COLO668 (cell line): ENCODE data around the gene ELOVL7.
"Not testable (repeated sequence)": the region's sequence is repeated elsewhere in the genome, so short reads cannot be mapped to it uniquely, and the experiment has no call there.

Experiments
- DNase-seq: peaks from one replicate; lab custom pipeline; 2025; ENCODE audit not compliant: unreplicated experiment; lab: John Stamatoyannopoulos, UW

The ELOVL7 gene

DNA sequence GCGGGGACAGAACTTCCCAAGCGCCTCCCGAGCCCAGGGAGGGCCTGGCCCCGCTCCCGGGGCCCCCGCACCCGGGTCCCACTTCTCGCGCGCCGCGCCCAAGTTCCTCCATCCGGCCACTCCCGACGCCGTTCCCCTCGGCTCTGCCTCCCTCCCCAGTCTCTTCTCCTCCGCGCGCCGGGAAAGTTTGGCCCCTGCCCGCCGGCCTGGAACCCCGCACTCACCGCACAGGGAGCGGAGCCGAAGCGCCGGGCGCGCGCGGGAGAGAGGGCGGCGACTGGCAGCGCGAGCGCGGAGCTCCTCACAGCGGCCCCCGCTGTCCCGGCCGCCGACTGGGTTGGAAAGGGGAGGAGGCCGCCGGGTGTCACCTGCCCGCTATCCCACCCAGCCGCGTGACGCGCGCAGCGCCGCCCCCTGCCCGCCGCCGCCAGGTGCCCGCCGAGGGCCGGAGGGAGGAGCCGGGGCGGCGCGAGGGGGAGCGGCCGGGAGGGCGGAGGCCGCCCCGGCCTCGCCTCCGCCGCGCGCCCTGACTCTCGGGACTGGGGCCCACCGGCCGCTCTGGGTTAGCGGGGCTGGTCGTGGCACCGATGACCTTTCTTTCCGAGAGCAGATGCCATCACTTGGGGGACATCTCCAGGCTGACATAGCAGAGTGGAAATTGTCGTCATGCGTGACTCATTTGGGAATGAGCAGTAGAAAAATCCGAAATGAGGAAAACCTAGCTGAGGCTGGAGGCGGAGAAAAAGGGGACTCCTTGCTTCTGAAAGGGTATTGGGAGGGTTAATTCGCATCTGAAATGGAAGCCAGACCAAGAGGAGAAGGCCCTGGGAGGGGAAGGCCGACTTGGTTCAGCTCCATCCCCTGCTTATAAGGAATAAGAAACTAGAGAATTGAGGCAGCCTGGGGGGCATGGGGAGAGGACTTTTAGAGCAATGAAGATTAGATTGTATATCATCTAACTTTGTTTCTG, at the start of gene ELOVL7:
ELOVL7 (minus strand) TSS at position 334 of the 970 bp plus-strand sequence. CDS start 56,872 bp downstream, outside the sequence.
- peak; percentile 91 for DNase-seq

DNA sequence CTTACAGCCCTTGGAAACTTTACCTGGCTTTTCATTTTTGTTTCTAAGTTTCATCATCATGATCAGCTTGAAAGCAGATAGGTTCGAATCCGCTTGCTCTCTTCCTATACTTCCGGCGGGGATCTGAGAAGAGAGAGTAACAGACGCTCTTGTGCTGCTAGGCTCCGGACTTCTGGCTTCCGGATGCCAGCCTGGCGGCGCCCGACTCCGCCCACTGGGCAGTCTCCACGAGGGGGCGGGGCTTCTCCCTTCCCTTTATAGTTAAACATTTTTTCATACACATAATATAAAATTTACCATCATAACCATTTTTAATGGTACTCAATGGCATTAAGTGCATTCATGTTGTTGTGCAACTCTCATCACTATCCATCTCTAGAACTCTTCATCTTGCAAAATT, 49.5 kb upstream of the ELOVL7 start:
- DNase-seq = no peak

DNA sequence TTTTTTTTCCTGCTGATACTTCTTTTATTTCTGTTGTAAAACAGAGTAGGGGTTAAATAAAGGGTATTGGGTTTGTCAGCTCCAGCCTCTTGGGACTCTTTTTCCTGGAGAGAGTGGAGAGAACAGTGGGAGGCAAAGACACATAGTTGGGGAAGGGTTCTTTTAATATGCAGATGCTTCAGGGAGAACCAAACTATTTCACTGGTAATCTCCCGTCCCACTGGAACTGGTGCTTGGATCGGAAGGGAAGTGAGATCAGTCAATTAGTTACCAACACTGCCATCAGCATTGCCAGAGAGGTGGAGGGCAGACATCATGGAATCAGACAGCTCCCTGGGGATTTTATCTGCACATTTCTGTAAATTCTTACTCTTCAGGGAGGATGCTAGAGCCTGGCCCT, 47.6 kb upstream of the ELOVL7 start:
- no peak for DNase-seq

DNA sequence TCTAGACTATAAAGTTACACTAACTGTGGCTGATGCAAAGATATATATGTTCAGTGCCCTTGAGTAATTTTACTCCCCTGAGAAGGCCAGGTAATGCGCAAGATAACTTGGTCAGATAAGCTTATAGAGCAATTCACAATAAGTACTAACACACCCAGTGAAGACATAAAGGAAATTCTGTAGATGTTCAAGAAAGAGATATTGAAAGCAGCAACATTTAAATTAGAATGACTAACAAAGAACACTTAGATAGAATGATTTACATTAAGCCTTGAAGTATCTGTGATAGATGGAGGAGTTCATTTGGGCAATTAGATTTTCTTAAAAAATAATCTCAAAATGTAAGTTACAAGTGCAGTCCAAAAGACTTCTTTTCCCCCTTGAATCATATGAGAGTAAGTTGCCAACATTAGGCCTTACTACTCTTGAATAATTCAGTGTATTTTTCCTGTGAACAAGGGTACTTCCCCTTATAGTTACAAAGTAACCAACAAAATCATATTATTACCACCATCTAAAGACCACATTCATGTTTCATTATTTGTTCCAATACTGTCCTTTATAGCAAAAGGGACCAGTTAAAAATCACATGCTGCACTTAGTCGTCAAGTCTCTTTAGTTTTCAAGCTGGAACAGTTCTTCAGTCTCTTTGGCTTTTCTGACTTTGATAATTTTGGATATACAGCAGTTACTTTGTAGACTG, 44.4 kb upstream of the ELOVL7 start:
- no peak for DNase-seq

DNA sequence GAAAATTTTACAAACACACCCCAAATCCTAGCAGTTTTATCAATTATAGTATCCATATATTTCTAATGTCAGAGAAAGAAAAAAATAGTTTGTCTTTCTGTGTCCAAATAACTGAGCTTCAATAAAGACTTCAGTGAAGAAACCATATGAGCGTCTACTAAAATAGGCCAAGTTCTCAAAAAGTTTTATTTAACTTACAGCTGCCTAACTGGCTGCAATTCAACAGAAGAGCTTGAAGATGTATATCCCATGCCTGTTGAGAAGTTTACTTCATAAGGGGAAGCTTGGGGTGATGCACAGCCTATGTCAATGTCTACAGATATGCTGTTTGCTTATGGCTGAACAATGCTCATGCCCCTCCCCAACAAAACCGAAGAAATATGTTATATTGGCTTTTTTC, 43.7 kb upstream of the ELOVL7 start:
- DNase-seq = no peak

DNA sequence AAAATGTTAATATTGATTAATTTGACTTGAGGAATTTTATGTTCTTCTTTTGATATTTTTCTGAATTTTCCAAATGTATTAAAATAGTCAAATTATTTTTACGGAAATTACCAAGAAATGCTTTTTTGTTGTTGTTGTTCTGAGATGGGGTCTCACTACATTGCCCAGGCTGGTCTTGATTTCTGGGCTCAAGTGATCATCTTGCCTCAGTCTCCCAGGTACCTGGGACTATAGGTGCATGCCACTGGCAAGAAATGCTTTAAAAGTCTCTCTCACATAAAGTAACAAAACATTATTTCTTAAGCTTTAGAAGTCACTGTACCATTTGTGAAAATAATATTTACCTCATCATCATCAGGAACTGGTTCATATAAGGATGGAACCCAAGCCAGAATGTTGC, 43.0 kb upstream of the ELOVL7 start:
- no peak for DNase-seq

DNA sequence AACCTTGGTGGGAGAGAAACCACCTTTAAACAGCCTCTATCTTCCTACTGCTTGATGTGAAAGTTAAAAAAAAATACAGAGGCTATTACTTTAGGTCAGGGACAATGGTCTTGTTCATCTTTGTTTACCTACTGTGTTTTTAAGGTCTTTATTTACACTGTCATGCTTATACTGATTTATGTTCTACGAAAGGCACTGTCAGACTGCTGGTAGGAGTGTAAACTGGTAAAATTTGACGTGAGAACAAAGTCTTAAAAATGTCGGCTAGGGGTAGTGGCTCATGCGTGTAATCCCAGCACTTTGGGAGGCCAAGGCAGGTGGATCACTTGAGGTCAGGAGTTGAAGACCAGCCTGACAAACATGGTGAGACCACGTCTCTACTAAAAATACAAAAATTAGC, 42.1 kb upstream of the ELOVL7 start:
- no peak for DNase-seq

DNA sequence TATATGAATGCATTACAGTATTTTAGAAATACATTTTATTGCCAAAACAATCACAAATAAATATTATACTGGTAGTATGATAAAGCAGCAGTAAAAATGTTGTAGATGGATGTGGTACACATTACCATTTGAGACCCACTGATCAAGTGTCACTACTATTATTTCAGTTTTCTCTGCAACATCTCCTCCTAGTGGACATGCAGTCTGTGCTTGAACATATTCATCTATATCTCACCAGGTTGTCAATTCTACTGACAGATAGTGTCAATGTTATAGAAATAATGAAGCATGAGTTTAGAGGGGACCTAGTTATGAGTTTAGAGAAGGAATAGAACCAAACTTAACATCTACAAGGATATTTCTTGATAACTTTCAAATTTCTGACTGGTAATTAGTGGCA, 39.2 kb upstream of the ELOVL7 start:
- DNase-seq = no peak

DNA sequence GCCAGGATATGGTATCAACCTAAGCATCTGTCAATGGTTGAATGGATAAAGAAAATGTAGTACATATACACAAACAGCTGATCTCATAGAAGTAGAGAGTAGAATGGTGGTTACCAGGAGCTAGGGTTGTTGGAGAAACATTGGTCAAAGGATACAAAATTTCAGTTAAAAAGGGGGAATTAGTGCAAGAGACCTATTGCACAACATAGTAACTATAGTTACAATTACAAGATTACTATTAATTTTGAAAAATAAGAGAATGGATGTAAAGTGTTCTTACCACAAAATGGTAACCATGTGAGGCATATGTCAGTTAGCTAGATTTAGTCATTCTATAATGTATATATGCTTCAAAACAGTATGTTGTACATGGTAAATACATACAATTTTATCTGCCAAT, 28.8 kb upstream of the ELOVL7 start:
- no peak for DNase-seq

DNA sequence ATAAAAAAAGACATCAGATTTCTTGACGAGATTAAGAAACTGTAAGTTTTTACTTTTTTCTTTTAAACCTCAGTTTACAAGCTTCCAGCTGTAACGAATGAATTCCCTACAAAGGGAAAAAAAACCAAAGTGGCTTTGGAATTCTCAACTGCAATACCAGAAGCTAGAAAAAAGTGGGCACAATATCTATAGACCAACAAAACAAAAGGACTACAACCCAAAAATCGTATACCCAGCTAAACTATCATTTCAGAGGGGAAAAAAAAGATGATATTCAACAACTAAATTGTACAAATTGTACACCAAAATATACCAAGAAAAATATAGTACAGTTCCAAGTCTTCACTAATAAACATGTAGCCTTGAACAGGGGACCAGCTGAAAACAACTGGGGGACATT, 26.8 kb upstream of the ELOVL7 start:
- no peak for DNase-seq

DNA sequence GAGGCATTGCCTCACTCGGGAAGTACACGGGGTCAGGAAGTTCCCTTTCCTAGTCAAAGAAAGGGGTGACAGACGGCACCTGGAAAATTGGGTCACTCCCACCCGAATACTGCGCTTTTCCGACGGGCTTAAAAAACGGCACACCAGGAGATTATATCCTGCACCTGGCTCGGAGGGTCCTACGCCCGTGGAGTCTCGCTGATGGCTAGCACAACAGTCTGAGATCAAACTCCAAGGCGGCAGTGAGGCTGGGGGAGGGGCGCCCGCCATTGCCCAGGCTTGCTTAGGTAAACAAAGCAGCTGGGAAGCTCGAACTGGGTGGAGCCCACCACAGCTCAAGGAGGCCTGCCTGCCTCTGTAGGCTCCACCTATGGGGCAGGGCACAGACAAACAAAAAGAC, 16.5 kb upstream of the ELOVL7 start:
- not testable (repeated sequence) for DNase-seq

DNA sequence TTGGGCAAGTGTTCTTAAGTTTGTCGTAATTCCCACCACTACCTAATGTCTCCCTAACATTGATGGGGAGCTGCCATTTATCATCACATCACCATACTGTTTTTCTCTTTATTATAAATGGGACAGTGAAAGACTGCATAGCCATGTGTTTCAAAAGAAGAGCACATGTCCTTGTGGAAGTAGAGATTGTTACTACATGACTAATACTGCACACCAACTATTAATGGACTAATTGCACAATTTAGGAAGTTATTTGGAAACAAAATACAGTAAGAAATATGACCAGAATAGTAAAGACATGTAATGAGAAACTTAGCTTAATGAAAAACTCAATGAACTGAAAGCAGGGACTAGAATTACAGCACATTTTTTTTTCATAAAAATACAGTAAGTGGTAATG, 12.0 kb upstream of the ELOVL7 start:
- no peak for DNase-seq

DNA sequence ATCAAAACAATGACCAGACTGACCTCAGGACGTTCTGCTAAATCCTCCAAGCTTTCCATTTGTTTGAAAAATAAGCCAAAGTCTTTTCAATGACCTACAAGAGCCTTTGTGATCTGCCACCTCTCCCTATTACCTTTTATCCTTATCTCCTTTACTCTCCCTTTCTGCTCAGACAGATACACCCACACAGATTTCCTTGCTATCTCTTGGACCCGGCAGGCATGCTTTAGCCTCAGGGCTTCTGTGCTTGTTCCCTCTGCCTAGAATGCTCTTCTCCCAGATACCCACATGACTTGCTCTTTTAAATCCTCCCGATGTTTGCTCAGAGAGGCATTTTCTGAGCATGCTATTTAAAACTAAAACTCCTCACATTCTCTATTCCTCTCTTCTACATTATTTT, 8.9 kb upstream of the ELOVL7 start:
- no peak for DNase-seq

DNA sequence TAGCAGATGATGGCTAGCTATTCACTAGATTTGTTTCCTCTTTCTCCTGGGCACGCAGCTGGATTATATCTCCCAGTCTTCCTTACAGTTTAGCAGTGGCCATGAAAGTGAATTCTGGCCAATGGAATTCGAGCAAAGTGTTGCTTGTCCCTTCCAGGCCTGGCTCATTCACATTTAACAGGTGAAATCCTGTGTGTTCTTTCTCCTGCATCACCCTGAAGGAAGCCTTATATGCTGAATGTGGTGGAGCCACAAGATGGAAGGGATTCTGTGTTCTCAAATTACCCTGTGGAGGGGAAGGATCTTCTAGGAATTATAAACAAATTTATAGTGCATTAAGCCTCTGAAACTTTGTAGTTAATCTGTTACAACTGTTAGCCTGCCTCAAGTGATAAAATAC, 8.2 kb upstream of the ELOVL7 start:
- DNase-seq = no peak

DNA sequence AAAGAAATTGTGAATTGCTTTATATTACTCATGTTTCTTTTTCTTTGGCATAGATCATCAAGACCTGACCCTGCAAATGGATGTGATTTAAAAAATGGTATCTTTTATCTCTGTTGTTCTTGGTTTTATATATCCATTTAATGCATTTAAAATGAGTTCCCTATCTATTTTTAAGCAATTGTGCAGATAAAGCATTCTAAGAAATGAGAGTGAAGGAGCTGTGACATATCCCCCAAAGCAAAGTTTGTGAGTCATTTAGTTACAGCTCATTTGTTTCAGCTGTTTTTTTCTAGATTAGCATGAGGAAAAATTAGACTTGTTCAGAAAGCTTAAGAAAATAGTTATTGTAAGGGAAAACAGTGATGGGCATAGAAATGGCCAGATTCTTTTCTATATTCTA, 7.6 kb upstream of the ELOVL7 start:
- DNase-seq = no peak

DNA sequence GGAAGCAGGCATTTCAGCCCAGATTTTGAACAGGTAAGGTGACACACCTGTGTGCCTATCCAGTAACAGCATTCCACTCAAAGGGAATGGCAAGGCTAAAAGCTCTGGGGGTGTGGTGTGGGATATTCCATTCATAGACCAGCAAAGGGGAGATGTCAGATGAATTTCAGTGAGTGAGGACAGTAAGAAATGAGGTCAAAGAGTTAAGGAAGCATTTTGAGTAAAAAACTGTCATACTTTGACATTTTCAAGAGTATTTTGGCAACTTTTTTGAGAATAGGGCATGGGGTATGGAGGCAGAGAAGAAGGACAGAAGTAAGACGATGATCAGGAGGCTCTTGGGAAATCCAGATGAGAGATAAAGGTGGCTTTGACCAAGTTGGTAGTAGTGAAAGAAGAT, 2.2 kb upstream of the ELOVL7 start:
- no peak for DNase-seq

DNA sequence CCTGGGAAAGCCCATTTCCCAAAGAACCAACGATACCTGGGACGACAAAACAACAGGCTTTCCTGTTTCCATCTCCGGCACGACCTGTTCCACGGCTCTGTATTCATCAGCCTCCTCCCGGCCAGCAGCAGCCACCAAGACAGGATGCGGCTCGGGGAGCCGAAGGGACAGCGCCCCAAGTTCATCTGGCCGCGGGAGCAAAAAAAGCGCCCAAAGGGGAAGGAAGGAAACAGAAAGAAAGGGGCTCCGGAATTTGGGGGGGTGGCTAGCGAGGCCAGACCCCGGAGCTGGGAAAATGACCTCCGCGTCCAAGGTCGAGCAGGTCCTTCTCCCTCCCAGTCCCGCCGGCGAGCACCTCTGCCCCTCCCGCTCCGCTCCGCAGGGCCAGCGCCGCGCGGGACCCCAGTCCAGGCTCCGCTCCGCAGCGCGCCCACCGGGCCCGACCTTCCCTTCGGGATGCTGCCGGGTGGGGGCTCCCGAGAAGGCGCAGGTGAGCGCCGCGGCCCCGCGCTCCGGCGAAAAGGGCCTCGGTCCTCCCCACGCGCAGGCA, 608 bp downstream of the ELOVL7 start:
- peak; percentile 38 for DNase-seq

DNA sequence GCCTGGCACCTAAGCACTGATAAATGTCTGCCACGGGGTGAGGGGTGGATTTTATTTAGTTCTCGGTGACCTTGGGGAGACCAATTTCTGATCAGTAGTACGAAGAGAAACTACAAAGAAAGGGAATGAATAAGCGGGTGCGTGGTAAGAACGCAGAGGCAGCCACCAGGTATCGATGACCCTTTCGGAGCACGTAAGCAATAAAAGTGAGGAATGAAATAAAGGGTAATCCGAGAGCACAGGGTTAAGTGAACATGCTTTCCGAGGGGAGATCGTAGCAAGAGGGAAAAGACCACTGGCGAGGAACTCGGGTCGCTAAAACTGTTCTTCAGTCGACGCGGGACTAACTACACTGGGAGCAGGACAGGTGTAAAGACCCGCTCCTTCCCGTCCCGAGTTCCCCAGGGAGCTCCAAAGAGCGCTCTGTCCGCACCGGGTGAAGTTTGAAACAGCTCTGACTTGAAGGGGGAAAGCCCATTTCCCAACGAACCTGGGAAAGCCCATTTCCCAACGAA, 1.1 kb downstream of the ELOVL7 start:
- peak; percentile 38 for DNase-seq

DNA sequence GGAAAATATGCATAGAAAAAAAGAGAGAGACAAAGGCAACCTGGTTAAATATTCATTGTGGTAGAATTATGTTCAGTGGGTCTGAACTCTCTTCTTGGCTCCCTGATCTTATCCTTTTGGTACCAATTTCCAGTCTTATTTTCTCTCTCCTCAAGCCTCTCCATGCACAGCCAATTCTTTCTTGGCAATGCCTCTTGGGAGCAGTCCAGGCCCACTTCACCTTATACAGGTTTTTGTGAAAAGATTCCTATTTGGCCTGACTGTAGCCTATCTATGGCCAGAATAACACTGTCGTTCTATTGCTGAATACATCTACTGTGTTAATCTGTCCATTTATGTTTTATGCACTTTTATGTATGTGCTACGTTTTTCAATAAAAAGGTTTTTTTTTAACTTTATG, 2.7 kb downstream of the ELOVL7 start:
- DNase-seq = no peak

DNA sequence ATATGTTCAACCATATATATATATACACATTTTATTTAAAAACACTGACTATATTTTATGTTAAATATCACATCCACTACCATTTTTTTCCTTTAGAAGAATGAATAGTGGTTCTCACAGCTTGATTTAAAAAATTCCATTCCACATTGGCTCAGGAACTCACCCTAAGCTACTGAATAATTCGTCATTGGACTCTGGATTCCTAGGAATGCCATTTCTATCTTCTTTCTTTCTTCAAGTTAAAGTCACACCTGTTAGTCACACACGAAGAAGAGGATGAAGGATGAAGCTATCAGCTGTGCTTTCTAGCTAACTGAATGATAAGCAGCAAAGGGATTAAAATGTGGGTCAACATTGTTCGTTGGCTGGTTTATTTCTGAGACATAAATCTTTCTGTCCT, 7.9 kb downstream of the ELOVL7 start:
- no peak for DNase-seq

DNA sequence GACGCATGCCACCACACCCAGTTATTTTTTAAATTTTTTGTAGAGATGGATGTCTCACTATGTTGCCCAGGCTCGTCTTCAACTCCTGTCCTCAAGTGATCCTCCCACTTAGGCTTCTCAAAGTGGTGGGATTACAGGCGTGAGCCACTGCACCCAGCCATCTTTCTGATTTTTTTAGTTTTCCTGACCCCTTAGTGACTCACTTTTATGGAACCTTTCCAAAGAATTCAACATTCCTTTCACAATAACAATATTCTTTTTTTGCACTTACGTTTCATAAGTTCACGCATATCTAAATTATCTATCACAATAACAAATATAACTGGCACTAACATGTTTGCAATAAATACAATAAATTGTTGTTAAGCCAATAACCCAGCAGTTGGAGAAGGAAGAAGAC, 8.5 kb downstream of the ELOVL7 start:
- DNase-seq = no peak

DNA sequence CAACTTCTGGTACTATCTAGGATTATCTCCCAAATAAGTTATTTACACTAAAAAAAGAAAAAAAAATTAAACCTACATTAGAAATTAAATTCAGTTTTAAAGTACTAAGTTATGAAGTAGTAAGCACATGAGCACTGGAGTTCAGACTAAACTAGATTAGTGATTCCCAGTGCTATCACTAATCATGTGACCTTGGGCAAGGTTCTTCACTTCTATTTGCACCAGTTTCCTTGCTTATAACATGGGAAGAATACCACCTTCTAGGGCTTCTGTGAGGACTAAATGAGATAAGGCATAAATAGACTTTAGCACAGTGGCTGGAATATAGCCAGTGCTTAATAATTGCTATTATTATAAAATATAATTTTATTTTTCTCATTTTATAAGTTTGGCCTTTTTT, 10.5 kb downstream of the ELOVL7 start:
- no peak for DNase-seq
